MM.1S (cell line): ENCODE results near the gene ATF3.
A peak's percentile ranks its signal among the peaks of the same experiment; 100 is the strongest.

Source experiments
- DNase-seq: peaks from one replicate; pipeline ENCODE4 v3.0.0-alpha.2; 2015
- H2AFZ ChIP-seq: fragments of 300-600 bp; sonication (generic); 2 replicates; pipeline ENCODE4 v1.6.0; 2016; ENCODE audit warnings: antibody characterized with exemption, low read length
- H3F3A ChIP-seq: fragments of 300-600 bp; sonication (generic); 2 replicates; pipeline ENCODE4 v1.6.1; 2016; ENCODE audit warnings: mild to moderate bottlenecking, antibody characterized with exemption, low read length, moderate library complexity, mixed read lengths; ENCODE audit not compliant: insufficient read depth
- H3K27ac ChIP-seq: fragments of 300-600 bp; sonication (generic); 2 replicates; pipeline ENCODE4 v1.5.1; 2016; ENCODE audit warnings: mild to moderate bottlenecking, low read length
- H3K27me3 ChIP-seq: fragments of 300-600 bp; sonication (generic); replicated peaks from 2 replicates; pipeline ENCODE4 v1.6.0; 2016; ENCODE audit warnings: low read length; ENCODE audit not compliant: insufficient read depth
- H3K36me3 ChIP-seq: fragments of 300-600 bp; sonication (generic); replicated peaks from 2 replicates; pipeline ENCODE4 v1.6.1; 2016; ENCODE audit warnings: mild to moderate bottlenecking, low read length, mixed read lengths; ENCODE audit not compliant: insufficient read depth
- H3K4me1 ChIP-seq: fragments of 300-600 bp; sonication (generic); 2 replicates; pipeline ENCODE4 v1.6.1; 2016; ENCODE audit warnings: low read length, mixed read lengths
- H3K4me2 ChIP-seq: fragments of 300-600 bp; sonication (generic); 2 replicates; pipeline ENCODE4 v1.6.0; 2016; ENCODE audit warnings: low read depth, low read length
- H3K4me3 ChIP-seq: fragments of 300-600 bp; sonication (generic); 2 replicates; pipeline ENCODE4 v1.5.1; 2016; ENCODE audit warnings: low read length, mixed read lengths
- H3K79me2 ChIP-seq: fragments of 300-600 bp; sonication (generic); 2 replicates; pipeline ENCODE4 v1.6.1; 2016; ENCODE audit warnings: mixed run types, low read length, mixed read lengths
- H3K9ac ChIP-seq: fragments of 300-600 bp; sonication (generic); 2 replicates; pipeline ENCODE4 v1.6.1; 2016; ENCODE audit warnings: low read length, mixed read lengths
- H3K9me2 ChIP-seq: fragments of 300-600 bp; sonication (generic); replicated peaks from 2 replicates; pipeline ENCODE4 v1.6.1; 2016; ENCODE audit warnings: mild to moderate bottlenecking, low read length, mixed read lengths; ENCODE audit not compliant: insufficient read depth
- H3K9me3 ChIP-seq: fragments of 300-600 bp; sonication (generic); replicated peaks from 2 replicates; pipeline ENCODE4 v1.6.1; 2016; ENCODE audit warnings: mild to moderate bottlenecking, low read length, mixed read lengths; ENCODE audit not compliant: insufficient read depth
- H4K20me1 ChIP-seq: fragments of 300-600 bp; sonication (generic); 2 replicates; pipeline ENCODE4 v1.6.1; 2016; ENCODE audit warnings: mild to moderate bottlenecking, low read length, moderate library complexity, mixed read lengths; ENCODE audit not compliant: insufficient read depth
- CTCF ChIP-seq: fragments of 300-600 bp; sonication (generic); IDR thresholded peaks from 2 replicates; pipeline ENCODE4 v1.5.1; 2016; ENCODE audit warnings: antibody characterized with exemption, low read length, mixed read lengths
- EZH2 ChIP-seq: fragments of 300-600 bp; sonication (generic); optimal IDR thresholded peaks from 2 replicates; pipeline ENCODE3; 2017; ENCODE audit warnings: low read depth, mild to moderate bottlenecking, antibody characterized with exemption, low read length, mixed read lengths
- EZH2phosphoT487 ChIP-seq: fragments of 300-600 bp; sonication (generic); IDR thresholded peaks from 2 replicates; pipeline ENCODE4 v1.6.1; 2018; ENCODE audit warnings: antibody characterized with exemption, low read length

ATF3 gene

GRCh38 chr1:212665241-212666115, 56.9 kb downstream of the ATF3 start:
- Histone ChIP-seq H3K4me3 (peak overlapping the region; percentile 67), H3F3A (no peaks in the 10 kb centered on the region), H3K4me2 (peak overlapping the region; percentile 58), H3K36me3 (no peaks in the 10 kb centered on the region), H3K27me3 (no peaks in the 10 kb centered on the region), H3K79me2 (no peaks in the 10 kb centered on the region), H2AFZ (peak overlapping the region; percentile 81), H3K27ac (no peak overlapping the region), H4K20me1 (no peaks in the 10 kb centered on the region), H3K9ac (peak overlapping the region; percentile 55; the same call in 1 of the 2 replicates), H3K9me3 (no peaks in the 10 kb centered on the region), H3K9me2 (no peaks in the 10 kb centered on the region), H3K4me1 (peaks cover 10% of the 10 kb centered on the region; the same call in 1 of the 2 replicates)
- peak; percentile 77 for DNase-seq
- no peak for TF ChIP-seq EZH2
- no peak for TF ChIP-seq EZH2phosphoT487
- TF ChIP-seq CTCF: peak; percentile 98

- H3K36me3 ChIP-seq: no peaks in the 10 kb centered on the region
- H3F3A ChIP-seq: no peaks in the 10 kb centered on the region
- H3K27ac ChIP-seq: no peak overlapping the region
- DNase-seq: no peak
- TF ChIP-seq EZH2phosphoT487: no peak
- TF ChIP-seq CTCF: no peak
- no peak for TF ChIP-seq EZH2
- H3K9me2 ChIP-seq: no peaks in the 10 kb centered on the region
- H3K4me1 ChIP-seq: peaks cover 10% of the 10 kb centered on the region; the same call in 1 of the 2 replicates
- no peaks in the 10 kb centered on the region for H4K20me1 ChIP-seq
- no peaks in the 10 kb centered on the region for H3K79me2 ChIP-seq
- H3K27me3 ChIP-seq: no peaks in the 10 kb centered on the region
- H2AFZ ChIP-seq: no peak overlapping the region
- no peak overlapping the region for H3K4me2 ChIP-seq
- no peak overlapping the region for H3K9ac ChIP-seq
- H3K9me3 ChIP-seq: no peaks in the 10 kb centered on the region
- H3K4me3 ChIP-seq: no peak overlapping the region
Observed at GRCh38 chr1:212666116-212666775, 57.7 kb downstream of the ATF3 start.

- Histone ChIP-seq H3K79me2 (no peaks in the 10 kb centered on the region), H4K20me1 (no peaks in the 10 kb centered on the region), H3K27ac (no peak overlapping the region), H3K4me3 (no peak overlapping the region), H3K9me2 (no peaks in the 10 kb centered on the region), H3K9me3 (no peaks in the 10 kb centered on the region), H3K4me1 (peaks cover 10% of the 10 kb centered on the region; the same call in 1 of the 2 replicates), H3K9ac (no peak overlapping the region), H3K36me3 (no peaks in the 10 kb centered on the region), H2AFZ (no peak overlapping the region), H3K4me2 (no peak overlapping the region), H3K27me3 (no peaks in the 10 kb centered on the region), H3F3A (no peaks in the 10 kb centered on the region)
- TF ChIP-seq EZH2phosphoT487 (no peak), CTCF (no peak)
- DNase-seq: no peak
Observed at GRCh38 chr1:212667223-212668139, 58.9 kb downstream of the ATF3 start.
